ENCODE data around the gene PRPF18. TPM values are rescaled to one million over a fixed set of nuclear protein-coding genes. Genes with fewer than 3 reads are reported as not detected.
"Not testable (repeated sequence)": the region's sequence is repeated elsewhere in the genome, so short reads cannot be mapped to it uniquely, and the experiment has no call there.

PRPF18 gene, protein sequence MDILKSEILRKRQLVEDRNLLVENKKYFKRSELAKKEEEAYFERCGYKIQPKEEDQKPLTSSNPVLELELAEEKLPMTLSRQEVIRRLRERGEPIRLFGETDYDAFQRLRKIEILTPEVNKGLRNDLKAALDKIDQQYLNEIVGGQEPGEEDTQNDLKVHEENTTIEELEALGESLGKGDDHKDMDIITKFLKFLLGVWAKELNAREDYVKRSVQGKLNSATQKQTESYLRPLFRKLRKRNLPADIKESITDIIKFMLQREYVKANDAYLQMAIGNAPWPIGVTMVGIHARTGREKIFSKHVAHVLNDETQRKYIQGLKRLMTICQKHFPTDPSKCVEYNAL
- 10 to 100 TPM; 15.6 to 51.8 (median 31.9) TPM for total RNA-seq
- 10 to 100 TPM in 2 of 3 donors, 1 to 10 TPM in 1; 9.8 to 26.0 (median 17.5) TPM for polyA plus RNA-seq
- long read RNA-seq, donor 1, partial matches to known transcripts = 0 of 3 reads
- long read RNA-seq, donor 1, other reads (novel, unspliced or antisense) = 0 of 3 reads
- long read RNA-seq, donor 2, partial matches to known transcripts = 0 of 4 reads
- long read RNA-seq, donor 2, other reads (novel, unspliced or antisense) = 0 of 4 reads
- long read RNA-seq, donor 3, partial matches to known transcripts = 0 of 4 reads
- long read RNA-seq, donor 3, other reads (novel, unspliced or antisense) = 0 of 4 reads
- long read RNA-seq, donor 4 = 0 reads
- long read RNA-seq, donor 5, transcript PRPF18-202 (10 exons, 1,717 nt) = major isoform, 8 of 8 reads
- long read RNA-seq, donor 5, partial matches to known transcripts = 0 of 8 reads
- long read RNA-seq, donor 5, other reads (novel, unspliced or antisense) = 0 of 8 reads
- long read RNA-seq, donor 6, transcript PRPF18-202 (10 exons, 1,717 nt) = major isoform, 7 of 7 reads
- long read RNA-seq, donor 6, partial matches to known transcripts = 0 of 7 reads
- long read RNA-seq, donor 6, other reads (novel, unspliced or antisense) = 0 of 7 reads
- long read RNA-seq, donor 7, transcript PRPF18-202 (10 exons, 1,717 nt) = major isoform, 10 of 10 reads
- long read RNA-seq, donor 7, partial matches to known transcripts = 0 of 10 reads
- long read RNA-seq, donor 7, other reads (novel, unspliced or antisense) = 0 of 10 reads
- long read RNA-seq, donor 8, transcript PRPF18-202 (10 exons, 1,717 nt) = major isoform, 9 of 9 reads
- long read RNA-seq, donor 8, partial matches to known transcripts = 0 of 9 reads
- long read RNA-seq, donor 8, other reads (novel, unspliced or antisense) = 0 of 9 reads
- long read RNA-seq, donor 9, partial matches to known transcripts = 0 of 2 reads
- long read RNA-seq, donor 9, other reads (novel, unspliced or antisense) = 0 of 2 reads
- long read RNA-seq, donor 10, partial matches to known transcripts = 0 of 4 reads
- long read RNA-seq, donor 10, other reads (novel, unspliced or antisense) = 0 of 4 reads

DNA sequence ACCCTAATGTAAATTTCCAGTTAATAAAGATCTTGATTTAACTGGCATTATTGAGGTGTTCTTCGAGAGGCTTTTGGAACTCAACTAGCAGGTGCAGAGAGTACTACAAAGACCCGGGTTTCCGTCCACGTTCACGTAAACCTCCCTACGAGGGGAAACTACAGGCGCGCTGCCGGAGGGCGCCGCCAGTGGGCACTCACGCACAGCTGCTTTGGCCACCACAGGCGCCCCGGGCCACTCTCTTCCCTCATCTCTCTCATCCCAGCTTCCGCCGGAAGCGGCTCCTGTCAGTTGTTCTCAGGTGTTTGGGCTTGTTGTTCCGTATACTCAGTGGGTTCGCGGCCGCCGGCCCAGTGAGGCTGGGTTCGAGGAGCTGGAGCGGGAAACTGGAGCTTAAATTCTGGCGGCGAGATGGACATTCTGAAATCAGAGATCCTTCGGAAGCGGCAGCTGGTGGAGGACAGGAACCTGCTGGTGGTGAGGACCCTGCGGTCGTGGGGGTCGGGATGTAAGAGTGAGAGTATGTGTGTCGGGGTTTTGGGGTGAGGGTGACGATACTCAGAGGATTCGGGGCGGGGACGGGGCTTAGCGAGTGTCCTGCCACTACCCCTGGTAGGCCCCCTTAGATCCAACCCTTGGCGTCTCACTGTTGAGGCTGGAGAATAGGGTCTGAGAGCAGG, at the start of gene PRPF18:
Gene PRPF18 (plus strand): TSS at position 290 of the 680 bp plus-strand sequence. CDS start 122 bp downstream, at position 412.
- Histone ChIP-seq H3K27ac (peak within 1 kb of the TSS; percentile 41 to 82 (median 68)), H3K27me3 (peaks cover 0 to 24% (median 0%) of the 10 kb centered on the region in 3 donors), H3K4me3 (peak within 1 kb of the TSS; percentile 81 to 100 (median 91)), H3K9me3 (no peaks in the 10 kb centered on the region), H3K36me3 (peaks cover 0 to 5% (median 2%) of the 10 kb centered on the region in 4 donors), H3K4me1 (peaks cover 10 to 40% (median 25%) of the 10 kb centered on the region in 4 donors)
- TF ChIP-seq POLR2A (IDR thresholded peaks at IDR 0.05) (no peak), EP300 (IDR thresholded peaks at IDR 0.05) (no peak), POLR2AphosphoS5 (IDR thresholded peaks at IDR 0.05) (peak; percentile 42 to 87 (median 66))
- TF ChIP-seq, protein P1, sequence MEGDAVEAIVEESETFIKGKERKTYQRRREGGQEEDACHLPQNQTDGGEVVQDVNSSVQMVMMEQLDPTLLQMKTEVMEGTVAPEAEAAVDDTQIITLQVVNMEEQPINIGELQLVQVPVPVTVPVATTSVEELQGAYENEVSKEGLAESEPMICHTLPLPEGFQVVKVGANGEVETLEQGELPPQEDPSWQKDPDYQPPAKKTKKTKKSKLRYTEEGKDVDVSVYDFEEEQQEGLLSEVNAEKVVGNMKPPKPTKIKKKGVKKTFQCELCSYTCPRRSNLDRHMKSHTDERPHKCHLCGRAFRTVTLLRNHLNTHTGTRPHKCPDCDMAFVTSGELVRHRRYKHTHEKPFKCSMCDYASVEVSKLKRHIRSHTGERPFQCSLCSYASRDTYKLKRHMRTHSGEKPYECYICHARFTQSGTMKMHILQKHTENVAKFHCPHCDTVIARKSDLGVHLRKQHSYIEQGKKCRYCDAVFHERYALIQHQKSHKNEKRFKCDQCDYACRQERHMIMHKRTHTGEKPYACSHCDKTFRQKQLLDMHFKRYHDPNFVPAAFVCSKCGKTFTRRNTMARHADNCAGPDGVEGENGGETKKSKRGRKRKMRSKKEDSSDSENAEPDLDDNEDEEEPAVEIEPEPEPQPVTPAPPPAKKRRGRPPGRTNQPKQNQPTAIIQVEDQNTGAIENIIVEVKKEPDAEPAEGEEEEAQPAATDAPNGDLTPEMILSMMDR (IDR thresholded peaks at IDR 0.05) = peak in 5 of 7 experiments; percentile 86 to 95 (median 93)
- WGBS, 5 donors = 0 to 1% (median 0%) methylated on average over 30 to 38 of the region's 38 CpGs
- intact Hi-C loops (cut with DNase I; ENCODE audit: low total_unique reads) = no loop called here
- peak; percentile 96 to 97 for DNase-seq

DNA sequence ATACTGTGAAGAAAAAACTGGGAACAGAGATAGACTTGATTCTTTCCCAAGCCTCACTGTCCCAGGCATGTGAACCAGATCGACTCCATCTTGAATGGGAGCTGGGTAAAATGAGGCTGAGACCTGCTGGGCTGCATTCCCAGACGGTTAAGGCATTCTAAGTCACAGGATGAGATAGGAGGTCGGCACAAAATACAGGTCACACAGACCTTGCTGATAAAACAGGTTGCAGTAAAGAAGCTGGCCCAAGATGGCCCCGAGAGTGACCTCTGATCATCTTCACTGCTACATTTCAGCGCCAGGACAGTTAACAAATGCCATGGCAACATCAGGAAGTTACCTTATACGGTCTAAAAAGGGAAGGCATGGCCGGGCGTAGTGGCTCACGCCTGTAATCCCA, 48.8 kb upstream of the PRPF18 start:
- peaks cover 0 to 42% (median 0%) of the 10 kb centered on the region in 3 donors for H3K27me3 ChIP-seq
- intact Hi-C loops (cut with DNase I; ENCODE audit: low total_unique reads); DNase-seq; H3K4me3 ChIP-seq; H3K27ac ChIP-seq; H3K36me3 ChIP-seq; H3K9me3 ChIP-seq; H3K4me1 ChIP-seq: not testable (repeated sequence)
- 62 to 70% (median 66%) methylated on average over 9 of the region's 9 CpGs for WGBS, 5 donors

DNA sequence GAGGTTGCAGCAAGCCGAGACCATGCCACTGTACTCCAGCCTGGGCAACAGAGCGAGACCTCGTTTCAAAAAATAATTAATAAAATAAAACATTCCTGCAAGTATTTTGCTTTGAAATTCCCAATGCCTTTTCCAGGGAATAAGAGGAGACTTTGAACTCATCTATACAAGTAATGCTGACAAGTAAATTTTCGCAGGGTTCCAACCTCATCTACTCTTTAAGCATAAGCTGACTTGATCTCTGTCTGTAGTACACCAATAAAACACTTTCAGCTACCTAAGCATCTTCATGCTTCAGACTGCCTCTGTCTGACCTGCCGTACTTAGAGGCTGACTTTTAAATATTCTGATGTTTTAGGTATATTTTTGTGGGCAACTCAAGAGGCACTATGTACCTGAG, 44.2 kb upstream of the PRPF18 start:
- WGBS, 5 donors = 84 to 89% (median 88%) methylated on average over 5 of the region's 5 CpGs
- intact Hi-C loops (cut with DNase I; ENCODE audit: low total_unique reads) = loop anchor here (10.0 kb wide), 1 partner anchor 178 kb away; no protein-coding TSS in a partner anchor

More for the DNA sequence above, 44.2 kb upstream of the PRPF18 start:
- Histone ChIP-seq H3K27ac (no peak overlapping the region), H3K9me3 (no peaks in the 10 kb centered on the region), H3K27me3 (peaks cover 0 to 52% (median 0%) of the 10 kb centered on the region in 3 donors), H3K36me3 (no peaks in the 10 kb centered on the region), H3K4me1 (no peaks in the 10 kb centered on the region), H3K4me3 (no peak overlapping the region)
- DNase-seq = no peak
- no peak for TF ChIP-seq POLR2A (IDR thresholded peaks at IDR 0.05)
- TF ChIP-seq EP300 (IDR thresholded peaks at IDR 0.05) = no peak
- TF ChIP-seq, protein P1 (IDR thresholded peaks at IDR 0.05) = no peak
- TF ChIP-seq POLR2AphosphoS5 (IDR thresholded peaks at IDR 0.05) = no peak

Data from stomach (tissue), 19 donors.